GM18517 (cell line): ENCODE data around the gene PTGFR.

Experiments used
- ATAC-seq: cut with Tn5 transposase; IDR thresholded peaks from one replicate; pipeline ENCODE4 v1.9.1; 2021; ENCODE audit warnings: mild to moderate bottlenecking, moderate library complexity; ENCODE audit not compliant: unreplicated experiment

The PTGFR gene, protein sequence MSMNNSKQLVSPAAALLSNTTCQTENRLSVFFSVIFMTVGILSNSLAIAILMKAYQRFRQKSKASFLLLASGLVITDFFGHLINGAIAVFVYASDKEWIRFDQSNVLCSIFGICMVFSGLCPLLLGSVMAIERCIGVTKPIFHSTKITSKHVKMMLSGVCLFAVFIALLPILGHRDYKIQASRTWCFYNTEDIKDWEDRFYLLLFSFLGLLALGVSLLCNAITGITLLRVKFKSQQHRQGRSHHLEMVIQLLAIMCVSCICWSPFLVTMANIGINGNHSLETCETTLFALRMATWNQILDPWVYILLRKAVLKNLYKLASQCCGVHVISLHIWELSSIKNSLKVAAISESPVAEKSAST

DNA sequence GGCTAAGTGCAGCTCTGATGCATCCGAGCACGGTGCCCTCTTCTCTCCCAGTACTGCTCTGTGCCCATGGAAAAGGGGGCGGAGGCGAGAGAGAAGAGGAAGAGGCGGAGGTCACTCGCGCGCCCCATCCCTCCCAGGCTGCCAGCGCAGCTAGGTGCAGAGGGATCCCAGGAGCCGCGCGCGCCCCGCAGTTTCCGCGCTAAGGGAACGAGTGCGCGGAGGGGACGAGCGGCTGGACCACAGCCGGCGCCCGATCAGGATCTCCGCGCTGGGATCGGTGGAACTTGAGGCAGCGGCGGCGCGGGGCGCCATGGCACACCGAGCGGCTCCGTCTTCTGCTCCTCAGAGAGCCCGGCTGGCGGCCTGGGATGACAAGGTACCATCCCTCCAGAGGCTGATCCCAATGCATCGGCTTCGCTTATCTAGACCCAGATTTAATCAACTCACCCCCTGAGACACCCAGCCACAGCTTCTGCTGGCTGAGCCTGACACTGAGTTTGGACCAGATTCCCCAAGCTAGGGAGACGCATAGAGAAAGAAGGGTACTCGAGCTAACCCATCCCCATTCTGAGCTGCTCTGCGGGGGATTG, at the start of gene PTGFR:
TSS of gene PTGFR (plus strand) at position 114 of the 590 bp plus-strand sequence. CDS start 1,770 bp downstream, outside the sequence.
- no peak for ATAC-seq

DNA sequence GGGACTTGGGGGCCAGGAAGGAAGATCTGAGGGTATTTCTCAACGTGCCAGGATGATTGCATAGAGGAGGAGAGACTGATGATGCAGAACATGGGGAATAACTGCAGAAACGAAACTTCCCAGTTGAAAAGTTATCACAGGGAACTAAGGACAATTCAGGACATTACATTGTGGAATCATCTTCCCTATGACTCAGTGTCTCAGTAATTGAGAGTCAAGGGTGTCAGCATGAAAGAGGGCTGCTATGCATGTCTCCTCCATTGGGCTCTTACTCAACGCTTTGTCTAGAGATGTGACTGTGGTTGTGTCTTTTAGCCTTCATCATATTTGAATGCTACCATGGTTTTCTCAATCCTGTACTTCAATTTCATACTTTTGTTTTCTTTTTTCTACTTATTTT, 48.9 kb upstream of the PTGFR start:
- ATAC-seq, result no peak

DNA sequence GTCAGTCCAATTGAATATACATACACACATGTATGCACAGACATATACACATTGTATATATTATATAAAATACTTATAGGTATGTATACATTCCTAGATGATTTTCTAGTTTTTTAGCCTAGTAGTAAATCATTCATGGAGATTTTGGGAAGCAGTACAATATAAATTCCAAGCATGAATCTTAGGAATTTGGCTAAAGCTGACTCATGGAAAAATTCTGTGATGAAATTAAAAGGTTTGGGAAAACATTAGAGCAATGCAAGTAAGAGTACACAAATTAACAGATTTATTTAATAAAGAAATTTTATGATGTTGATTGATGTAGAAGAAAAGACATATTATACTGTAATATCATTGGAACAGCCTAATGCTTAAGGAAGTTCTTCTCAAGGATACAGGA, 43.7 kb upstream of the PTGFR start:
- no peak for ATAC-seq

DNA sequence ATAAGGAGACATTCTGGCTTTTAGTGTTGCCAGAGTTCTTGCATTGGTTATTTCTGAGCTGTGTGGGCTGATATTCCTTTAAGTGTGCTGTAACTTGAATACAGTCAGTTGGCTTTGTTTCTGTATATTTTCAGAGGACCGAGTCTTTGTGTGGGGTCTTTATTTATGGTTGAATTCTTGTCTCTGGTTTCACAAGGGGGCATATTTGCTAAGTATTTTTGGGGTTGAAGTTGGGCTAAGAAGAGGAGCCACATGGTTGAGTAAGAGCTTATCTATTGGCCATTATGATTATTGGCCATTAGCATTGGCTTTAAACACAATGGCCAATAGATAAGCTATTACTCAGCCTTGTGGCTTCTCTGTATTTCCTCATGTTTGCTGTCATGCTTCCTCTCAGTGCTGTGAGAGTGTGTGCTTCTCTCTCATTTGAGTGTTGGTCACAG, 26.3 kb upstream of the PTGFR start:
- no peak for ATAC-seq

DNA sequence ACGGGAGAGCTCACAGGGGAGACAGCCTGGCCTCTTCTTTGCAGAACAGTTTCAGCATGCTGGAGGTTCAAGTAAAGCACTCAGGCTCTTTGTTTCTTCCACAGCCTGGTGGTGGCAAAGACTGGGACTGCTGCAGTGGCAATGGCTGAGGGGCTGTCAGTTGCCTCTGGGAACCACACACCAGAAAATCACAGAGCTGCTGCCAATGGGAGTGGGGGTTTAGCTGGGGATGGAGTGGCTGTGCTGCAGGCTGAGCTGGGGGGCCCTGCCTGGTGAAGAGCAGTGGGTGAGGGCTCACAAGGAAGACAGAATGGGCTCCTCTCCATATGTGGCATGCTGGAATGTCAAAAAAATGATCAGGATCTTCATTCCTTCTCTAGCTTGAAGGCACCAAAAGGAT, 25.6 kb upstream of the PTGFR start:
- no peak for ATAC-seq

DNA sequence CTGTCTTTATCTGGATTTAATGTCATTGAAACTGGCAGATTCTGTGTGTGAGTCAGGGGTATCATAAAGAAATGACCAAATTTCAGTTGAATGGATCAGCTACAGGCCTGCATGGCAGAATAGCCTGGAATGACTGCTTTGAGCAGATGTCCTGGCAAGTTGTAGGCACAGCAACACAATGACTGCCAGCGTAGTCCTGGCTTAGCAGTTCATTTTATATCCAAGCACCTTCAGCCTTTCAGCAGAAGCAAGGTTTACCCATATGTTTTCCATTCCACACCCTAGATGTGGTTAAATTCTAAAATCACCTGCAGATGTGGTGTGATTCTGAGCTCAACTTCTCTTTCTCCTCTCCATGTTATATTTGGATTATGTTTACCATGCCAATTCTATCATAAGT, 22.3 kb upstream of the PTGFR start:
- no peak for ATAC-seq

DNA sequence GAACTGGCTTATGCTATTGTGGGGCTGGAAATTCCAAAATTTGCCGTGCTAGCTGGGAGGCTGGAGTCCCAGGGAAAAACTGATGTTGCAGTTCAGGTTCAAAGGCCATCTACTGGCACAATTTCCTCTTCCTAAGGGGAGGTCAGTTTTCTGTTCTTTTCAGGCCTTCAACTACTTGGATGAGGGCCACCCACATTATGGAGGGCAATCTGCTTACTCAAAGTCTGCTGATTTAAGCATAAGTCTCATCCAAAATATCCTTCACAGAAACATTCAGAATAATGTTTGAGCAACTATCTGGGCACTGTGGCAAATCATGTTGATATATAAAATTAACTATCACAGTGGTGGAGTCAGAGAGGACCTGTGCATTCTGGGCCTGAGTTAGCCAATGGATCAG, 21.2 kb upstream of the PTGFR start:
- no peak for ATAC-seq

DNA sequence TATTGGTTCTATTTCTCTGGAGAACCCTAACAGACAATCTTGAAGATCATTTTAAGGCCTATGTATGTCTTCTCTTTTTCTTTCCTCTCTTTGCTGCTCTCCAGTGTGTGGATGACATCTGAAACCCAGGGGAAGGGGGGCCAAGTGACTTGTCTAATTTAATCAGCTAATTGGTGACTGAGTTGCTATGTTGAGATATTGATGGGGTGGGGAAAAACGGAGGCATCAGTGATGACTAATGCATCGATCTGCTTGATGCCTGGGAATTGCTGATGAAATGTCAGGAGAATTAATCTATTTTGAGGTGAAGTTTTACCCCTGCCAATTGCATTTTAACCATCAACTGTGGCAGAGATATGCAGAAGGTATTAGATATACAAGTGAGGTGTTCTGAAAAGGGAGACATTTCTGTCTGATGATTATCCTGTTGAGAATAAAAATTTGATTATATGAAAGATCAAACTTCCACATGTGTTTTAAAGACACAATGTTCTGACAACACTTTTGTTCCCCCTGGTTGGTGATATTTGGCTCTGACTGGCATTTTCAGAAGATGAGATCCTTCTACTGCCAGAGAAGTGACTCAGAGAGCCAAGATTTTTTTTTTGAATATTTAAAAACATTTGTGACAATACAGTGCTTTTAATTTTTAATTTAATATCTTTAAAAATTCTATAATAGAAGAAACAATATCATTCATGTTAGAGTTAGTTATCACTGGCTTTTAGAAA, 18.7 kb upstream of the PTGFR start:
- ATAC-seq, result no peak

DNA sequence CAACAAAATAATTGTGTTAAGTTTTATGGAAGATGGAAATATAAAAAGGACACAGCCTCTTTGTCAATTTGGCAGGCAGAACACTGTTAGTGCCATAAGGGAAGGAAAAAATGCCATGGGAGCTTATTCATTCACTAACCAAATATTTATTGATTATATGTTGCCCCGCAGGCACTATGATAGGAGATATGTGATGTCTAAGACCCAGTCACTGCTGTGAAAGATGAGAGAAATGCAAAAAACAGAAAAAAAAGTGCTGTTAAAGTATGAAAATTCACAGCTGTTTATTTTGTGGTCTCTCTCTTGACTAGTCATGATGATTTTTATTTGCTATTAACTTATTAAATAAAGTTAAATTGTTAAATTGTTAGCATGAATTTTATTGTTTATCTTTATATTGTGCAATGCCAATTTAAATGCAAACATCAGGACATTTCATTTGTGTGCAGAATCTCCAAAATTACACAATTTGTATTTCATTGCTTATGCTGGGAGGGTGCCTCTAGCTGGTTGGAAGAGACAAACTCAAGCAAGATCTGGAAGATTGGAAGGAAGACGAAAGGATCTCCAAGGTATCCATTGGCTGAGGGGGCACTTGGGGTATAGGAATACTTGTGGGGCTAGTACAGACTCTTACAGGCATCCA, 17.8 kb upstream of the PTGFR start:
- ATAC-seq, result no peak

DNA sequence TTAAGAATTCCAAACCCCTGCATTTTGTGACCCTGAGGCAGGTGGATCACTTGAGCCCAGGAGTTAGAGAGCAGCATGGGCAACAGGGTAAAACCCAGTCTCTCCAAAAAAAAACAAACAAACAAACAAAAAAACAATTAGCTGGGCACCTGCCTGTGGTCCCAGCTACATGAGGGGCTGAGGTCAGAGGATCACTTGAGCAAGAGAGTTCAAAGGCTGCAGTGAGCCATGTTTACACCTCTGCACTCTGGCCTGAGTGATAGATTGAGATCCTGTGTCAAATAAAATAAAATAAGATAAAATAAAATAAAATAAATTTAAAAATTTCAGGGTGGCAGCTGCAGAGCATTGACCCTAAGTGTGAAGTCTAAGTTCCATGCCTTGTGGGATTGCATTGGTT, 16.7 kb upstream of the PTGFR start:
- no peak for ATAC-seq

DNA sequence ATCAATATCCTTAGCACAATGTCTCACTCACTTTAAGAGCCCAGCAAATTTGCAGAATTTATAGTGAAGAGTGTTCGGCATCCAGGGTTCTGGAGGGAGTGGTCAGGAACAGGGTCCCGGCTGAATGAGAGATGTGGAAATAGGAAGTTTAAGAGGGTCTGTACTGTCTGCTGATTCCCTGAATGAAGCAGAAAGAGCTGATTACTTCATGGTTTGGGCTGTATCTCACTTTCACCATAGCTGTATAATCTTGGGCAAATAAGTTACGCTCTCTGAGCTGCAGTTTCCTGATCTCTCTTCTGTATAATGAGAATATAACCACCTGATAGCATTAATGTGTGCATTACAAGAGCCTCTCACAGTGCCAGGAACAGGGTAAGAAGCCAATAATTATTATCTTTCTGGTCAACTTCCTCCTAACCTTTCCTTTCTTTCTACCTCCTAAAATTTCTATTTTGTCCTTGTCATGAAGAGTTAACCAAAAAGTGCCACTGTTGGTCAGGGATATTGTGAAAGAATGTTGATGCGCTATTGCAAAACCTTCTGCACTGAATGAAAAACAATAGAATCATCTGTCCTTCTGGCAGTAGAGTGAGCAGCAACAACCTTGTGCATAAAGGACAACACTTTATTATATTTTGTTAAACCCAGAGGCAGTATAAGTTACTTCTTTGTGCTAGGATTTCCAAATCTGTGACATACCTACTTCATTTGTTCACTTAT, 14.7 kb upstream of the PTGFR start:
- ATAC-seq, result no peak

DNA sequence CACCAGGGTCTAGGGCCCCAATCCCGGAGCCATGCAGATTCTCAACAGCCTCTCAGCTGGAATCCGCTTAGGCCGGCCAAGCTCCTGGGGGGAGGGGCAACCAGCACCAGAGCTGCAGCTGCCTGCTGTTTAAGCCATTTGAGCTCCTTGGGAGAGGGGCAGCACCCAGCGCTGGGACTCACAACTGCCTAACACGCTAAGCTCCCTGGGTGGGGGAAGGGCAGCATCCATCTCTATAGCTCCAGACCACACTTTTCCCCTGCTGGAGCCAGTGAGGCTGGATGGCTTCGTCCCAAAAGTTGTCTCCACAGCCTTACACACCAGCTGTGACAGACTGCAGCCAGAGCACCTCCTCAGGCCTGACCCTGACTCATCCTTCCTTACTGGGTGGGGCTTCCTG, 6.9 kb upstream of the PTGFR start:
- no peak for ATAC-seq

DNA sequence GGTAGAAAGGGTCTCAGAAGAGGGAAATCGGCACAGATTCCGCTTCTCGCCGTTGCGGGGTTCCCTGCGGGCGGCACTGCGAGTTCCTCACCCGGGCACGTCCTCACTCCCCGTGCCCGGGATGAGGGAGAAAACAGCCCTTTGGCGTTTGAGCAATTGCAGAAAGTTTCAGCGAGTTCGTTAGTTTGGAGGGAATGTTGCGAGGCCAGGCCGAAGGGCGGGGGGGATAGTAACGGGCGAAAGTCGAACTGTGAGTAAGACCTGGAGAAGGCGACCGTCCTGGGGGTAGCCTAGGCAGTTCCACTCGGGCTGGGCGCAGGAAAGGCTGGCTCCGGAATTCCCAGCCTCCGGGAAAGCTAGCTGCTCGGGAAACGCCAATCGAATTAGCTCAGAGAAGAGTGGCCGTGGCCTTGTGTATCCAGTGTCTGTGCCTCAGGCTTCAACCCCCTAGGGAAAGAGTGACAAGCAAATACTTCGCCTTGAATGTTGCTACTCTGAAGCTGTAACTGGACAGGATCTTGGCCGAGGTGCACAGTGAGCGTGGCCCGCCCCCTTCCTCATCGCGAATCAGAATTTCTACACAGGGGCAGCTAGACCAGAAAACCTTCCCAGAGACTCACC, 787 bp downstream of the PTGFR start:
- ATAC-seq, result no peak

DNA sequence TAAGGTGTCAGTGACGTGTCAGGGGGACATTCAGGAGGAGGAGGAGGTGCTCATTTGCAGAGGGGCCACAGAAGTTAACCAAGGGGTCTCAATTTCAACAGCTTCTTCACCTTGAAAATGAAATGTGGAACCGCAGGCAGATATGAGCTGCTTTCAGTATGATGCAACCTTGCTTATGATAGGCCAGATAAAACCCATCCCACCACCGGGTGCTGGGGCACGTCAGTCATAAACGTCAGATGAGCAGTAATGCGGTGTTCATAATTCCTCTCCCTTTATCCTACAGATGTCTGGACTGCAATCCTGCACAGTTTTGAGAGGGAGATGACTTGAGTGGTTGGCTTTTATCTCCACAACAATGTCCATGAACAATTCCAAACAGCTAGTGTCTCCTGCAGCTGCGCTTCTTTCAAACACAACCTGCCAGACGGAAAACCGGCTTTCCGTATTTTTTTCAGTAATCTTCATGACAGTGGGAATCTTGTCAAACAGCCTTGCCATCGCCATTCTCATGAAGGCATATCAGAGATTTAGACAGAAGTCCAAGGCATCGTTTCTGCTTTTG, 1.7 kb downstream of the PTGFR start:
- no peak for ATAC-seq

DNA sequence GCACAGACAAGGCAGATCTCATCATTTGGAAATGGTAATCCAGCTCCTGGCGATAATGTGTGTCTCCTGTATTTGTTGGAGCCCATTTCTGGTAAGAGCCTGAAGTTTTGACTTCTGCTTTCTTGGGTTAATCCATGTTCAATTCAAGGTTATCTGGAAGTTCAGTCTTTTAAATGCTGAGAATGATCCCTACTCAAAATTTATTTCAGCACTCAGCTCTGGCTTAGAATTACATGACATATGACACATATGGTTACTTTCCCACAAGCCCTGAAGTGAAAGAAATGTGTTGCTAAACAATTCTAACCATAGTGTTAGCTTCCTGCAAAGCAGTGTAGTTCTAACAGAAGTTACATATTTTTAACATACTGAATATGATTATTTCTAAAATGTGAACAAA, 2.7 kb downstream of the PTGFR start:
- ATAC-seq, result no peak

DNA sequence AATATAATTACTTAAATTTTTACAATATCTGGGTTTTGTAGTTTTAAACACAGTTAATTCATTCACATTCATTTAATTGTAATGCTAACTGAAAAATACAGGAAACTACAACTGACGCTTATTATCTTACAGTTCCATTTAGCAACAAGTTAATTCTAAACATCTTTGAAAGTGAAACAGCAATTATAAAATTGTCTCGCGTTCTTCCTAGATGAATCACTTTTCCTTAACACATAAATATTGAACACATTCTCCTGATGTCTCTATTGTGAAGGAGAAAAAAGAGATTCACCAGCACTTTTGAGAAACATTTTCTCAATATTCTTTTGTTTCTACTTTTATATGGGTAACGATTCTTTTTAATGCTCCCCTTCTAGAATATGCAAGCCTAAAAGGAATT, 6.4 kb downstream of the PTGFR start:
- ATAC-seq, result no peak

DNA sequence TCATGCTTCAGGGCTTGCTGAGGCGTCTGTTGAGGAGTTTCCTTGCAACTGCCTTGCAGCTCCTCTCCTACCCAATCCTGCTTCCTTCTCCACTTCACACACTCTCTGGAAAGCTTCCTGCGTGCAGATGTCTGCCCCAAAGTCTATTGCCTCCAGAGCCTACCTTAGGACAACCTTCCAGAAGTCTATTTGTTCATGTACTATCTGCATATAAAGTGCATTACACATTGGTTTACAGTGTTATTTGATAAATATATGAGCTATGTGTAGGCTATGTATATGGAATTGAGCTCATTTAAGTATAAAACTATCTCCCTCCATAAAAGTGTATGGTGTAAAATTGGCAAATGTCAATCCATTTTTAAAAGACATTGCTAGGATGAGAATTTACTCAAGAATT, 9.8 kb downstream of the PTGFR start:
- no peak for ATAC-seq

DNA sequence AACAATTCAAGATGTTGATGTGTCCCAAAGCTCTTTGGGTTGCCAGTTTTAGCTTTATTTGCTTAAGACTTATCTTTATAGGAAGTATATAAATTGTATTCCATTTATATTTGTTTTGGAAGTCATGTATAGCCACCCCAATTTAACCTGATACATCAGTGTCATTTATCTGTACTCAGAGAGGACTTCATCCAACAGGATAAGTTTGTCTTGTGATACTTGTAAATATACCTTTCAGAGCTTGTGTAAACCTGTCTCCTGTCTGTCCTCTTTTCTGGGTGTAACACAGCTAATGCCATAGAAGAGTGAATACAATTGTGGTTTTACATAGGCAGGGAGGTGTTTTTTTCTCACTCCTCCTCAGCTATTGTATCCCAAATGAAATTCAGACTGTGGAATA, 10.4 kb downstream of the PTGFR start:
- ATAC-seq, result no peak

DNA sequence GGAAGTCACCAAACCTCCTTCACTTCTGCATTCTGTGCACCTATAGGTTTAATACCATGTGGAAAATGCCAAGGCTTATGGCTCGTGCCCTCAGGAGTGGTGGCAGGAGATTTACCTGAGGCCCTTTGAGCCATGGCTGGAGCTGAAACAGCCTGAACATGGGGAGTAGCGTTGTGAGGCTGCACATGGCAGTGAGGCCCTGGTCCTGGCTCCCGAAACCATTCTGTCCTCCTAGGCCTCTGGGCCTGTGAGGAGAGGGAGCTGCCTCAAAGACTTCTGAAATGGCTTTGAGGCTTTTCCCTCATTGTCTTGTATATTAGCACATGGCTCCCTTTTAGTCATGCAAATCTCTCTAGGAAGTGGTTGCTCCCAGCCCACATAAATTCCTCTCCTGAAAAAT, 20.6 kb downstream of the PTGFR start:
- ATAC-seq, result no peak

DNA sequence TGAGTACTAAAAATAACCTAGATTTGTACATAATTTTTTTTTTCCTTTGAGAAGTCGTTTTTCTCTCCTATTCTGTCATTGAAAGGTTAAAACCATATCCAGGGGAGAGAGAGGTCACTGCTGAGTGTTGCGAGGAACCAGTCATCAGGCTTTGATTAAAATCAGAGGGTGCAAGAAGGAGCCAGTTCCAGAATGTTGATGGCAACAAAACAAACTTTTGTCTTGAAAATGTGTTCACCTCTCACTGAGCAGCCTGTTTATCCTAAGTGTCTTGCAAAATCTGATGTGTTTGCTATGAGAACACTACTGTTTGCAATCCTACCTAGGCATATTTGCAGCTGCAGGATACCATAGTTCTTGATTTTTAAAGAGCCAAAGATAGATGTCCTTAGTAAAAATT, 25.9 kb downstream of the PTGFR start:
- ATAC-seq, result no peak
